GM19035 (cell line): ENCODE results near the gene AURKB.
"Not testable (repeated sequence)": the region's sequence is repeated elsewhere in the genome, so short reads cannot be mapped to it uniquely, and the experiment has no call there.

ENCODE experiments used
- ATAC-seq: cut with Tn5 transposase; IDR thresholded peaks from one replicate; pipeline ENCODE4 v1.9.1; 2021; ENCODE audit not compliant: unreplicated experiment

AURKB gene

DNA sequence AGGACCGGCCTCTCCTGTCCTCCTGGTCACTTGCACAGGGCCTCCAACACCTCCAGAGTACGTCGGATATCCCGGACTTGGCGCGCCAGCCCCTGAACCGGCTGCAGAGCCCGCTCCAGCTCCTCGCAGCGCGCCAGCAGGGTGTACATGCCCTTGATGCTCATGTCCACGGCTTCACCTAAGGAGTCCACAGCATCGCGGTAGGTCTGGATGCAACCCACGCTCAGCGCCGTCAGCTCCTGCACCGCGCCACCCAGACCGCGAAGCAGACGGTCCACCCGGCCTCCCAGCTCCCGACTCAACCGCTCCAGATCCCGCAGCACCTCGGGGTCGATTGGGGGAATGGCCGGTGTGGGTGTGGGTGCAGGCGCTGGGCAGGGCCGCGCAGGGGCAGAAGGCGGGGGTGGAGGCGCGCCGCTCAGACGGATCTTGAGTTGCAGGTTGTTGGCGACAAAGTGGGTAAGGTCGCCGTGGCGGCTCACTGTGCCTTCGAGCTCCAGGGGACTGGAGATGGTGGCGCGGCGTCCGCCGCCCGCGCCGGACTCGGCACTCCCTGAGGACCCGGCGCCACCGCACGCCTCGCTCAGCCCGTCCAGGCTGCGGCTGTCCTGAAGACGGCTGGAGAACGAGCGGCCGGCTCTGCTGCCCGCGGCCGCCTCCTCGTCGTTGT is 21.2 kb downstream of the AURKB start:
- no peak for ATAC-seq

DNA sequence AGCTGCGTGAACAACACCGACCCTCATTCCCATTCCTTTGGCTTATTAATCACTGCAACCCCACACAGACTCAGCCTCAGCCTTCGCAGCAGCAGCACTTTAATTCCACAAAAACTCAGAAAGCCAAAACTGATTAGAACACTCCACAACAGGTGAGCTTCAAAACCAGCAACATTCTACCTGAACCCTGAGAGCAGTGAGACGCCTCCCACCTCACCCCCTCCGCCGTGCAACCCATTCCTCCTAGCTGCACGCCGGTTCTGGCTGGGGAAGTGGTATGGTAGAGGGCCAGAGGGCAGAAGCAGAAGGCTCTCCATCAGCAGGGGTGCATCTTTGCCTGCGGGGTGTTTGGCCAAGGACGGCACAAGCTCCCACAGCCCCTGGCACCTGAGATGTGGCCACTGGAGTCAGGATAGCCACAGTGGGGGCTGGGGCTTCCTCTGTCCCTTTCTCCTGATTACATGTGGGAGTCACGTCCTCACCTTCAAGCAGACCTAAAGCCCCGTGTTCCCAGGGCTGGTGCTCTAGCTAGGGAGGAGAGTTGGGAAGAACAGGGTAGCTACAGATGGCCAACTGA is 22.0 kb downstream of the AURKB start:
- ATAC-seq, result no peak

DNA sequence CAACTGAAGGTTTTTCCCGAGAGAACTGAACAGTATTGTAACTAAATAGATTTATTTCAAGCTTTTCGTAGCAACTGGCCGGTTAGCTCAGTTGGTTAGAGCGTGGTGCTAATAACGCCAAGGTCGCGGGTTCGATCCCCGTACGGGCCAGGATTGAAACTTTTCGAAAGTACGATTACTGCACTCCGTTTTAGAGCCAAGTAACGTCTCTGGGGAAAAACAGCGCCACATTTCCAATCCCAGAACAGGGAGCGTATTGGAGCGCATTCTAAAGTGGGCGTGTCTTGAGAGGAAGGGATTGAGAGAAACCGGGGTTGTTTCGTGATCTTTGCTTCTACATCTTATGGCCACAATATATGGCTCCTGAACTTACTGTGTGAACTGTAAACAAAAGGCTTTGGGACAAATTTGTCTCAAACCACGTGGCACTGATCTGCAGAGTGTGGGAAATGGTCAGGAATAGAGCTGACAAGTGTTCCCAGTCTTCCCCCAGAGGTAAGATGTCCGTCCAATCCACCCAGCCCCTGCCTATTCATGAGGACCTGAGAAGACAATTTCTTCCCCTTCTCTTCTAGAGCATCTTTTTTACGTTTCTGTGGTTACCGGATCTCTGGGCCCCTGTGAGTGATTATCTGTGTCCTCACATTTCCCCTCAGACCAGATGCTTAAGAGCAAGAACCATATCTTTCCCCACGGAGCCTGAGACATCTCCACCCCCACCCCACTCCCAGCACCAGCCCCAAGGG is 22.7 kb downstream of the AURKB start:
- ATAC-seq, result no peak

DNA sequence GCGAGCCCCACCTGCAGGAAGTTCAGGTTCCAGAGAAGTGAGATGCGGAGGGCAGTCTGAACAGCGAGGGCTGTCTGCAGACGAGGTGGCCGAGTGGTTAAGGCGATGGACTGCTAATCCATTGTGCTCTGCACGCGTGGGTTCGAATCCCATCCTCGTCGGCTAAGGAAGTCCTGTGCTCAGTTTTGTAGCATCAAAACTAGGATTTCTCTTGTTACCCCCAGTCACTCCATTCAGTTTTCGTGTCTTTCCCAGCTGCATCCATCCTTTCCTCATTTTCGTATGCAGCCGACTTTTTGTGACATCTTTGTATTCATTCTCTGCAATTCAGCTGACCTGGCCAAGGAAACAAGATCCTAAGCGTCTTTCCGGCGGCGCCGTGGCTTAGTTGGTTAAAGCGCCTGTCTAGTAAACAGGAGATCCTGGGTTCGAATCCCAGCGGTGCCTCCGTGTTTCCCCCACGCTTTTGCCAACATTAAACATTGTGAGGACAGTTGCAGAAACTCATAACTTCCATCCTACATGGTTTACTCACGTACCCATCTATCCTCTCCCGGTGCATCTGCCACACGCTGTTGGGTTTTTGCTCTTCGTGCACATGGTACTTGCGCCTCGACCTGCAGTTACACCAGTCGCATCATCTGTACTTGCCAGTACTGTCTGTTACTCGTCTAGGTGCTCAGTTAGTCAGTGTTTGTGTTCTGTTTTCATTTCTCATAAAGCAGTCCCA is 23.4 kb downstream of the AURKB start:
- ATAC-seq, result no peak

DNA sequence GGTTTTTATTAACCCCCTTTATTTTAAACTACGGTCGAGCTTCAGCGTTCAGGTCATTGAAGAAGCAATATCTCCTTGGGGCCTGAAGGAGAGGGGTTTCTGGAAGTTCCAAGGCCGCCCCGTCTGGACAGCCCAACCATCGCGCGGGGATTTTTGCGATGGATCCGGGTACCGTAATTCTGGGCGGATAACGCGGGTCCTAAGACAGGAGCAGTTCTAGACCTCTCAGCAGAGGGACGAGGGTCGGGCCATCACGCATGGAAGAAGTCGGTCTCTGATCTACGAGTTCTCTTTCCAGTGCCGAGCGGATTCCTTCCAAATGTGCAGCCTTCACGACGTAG is 24.0 kb downstream of the AURKB start:
- ATAC-seq, result no peak

DNA sequence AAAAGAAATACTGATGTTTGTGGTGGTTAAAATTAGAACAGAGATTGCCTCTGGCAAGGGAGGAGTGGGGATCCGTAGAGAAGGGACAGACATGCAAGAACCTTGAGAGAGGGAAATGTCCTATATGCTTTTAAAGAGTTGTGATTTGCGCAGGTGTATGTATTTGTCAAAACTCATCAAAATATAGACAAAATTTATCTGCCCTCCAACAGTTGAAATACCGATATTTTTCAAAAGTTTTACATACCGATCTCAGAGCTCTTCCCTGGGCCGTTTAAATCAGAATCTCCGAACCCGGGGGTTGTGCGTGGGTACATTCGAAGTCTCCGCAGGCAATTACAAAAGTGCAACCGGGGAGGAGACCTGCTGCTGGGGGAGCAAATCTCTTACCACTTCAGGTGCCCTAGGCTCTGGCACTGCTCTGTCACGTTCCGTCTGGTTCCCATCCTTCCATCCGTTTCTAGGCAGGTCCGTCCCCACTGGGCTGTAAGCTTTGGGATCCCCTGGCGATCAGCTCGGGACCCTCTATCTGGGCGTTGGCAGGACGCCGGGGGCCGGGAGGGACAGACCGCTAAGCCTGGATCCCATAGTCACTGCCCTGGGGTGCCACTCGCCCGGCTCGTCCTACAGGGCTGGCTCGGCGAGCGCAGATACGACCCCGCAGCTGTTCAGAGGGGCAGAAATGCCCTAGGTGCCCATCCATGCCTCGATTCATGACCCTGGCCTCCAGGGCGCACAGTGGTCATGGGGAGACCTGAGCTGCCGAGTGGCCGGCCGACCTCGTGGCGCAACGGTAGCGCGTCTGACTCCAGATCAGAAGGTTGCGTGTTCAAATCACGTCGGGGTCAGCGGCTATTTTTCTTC is 24.6 kb downstream of the AURKB start:
- ATAC-seq, result no peak

DNA sequence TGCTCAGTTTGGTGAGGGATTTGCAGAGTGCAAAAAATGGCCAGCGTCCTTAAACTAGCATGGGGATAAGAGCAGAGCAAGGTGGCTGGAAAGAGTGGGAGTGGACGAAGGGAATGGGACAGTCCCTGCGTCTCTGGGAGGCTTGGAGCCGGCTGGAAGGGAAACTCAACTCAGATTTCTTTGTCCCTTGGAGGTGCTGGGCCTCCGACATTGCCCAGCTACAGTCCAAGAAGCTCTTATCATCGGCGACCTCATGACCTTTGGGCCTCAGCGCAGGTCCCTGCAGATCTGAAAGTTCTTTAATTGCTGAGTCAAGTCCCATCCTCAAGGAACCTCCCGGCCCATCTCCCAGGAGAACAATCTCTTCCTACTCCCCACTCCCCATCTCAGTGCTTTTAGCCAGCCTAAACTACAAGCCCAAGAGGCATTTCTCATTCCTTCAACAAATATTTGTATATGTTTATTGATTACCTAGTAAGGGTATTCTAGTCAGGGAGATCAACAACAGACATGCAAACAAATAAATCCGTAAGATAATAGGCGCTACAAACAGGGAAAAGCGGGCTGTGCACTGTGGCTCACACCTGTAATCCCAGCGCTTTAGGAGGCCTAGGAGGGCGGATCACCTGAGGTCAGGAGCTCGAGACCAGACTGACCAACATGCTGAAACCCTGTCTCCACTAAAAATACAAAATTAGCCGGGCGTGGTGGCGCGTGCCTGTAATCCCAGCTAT is 33.2 kb downstream of the AURKB start:
- ATAC-seq, result no peak

DNA sequence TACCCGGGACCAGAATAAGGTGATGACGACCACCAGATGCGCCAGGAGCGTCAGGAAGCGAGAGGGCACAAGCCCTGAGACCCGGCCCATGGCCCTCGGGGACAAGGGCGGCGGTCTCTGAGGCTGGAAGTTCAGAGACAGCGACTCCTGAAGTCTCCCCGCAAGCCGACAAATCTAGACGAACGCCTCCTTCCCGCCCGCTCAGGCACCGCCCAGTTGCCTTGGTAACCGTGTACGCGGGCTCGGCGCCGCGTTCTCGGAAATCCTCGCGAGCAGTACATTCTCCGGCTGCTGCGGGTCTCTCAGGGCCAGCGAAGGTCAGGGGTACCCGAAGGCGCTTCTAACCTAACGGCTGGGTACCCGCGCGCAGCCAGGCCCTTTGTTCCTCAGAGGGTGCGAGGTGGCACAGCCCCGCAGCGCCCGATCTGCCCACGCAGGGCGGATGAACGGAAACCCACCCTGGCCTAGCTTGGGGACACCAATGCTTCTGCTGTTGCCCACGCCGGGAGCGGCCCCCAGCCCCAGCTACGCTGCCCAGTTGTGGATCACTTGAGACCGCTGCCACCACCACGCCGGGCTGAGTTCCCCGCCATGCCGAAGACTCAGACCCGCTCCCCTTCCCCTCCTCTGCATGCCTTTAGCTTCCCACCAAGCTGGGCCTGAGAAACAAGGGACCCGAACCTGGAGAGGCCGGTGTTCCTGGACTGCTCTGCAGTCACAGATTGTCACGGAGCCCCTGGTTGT is 34.0 kb downstream of the AURKB start, which contains the start of gene TMEM107:
Gene TMEM107, minus strand, starts transcription at position 184 of the 744 bp plus-strand sequence. Its CDS starts 94 bp downstream, at position 90.
- no peak for ATAC-seq

DNA sequence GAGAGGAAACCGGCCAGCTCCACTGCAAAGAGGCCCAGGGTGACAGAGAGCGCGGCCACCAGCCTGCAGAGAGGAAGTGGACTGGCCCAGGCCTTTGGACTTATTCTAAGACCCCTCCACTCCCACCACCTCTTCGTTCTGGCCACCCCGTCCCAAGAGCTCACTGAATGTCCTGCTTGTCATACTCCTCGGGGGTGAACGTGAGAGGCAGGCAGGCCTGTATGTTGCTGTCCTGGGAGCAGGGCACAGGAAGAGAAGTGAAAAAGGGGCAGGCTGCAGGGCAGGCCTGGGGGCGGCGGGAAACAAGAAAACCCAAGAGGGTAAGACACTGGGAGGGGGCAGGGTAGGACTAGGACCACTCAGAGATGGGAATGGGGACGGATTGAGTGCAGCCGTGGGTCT is 34.6 kb downstream of the AURKB start:
- ATAC-seq, result no peak

DNA sequence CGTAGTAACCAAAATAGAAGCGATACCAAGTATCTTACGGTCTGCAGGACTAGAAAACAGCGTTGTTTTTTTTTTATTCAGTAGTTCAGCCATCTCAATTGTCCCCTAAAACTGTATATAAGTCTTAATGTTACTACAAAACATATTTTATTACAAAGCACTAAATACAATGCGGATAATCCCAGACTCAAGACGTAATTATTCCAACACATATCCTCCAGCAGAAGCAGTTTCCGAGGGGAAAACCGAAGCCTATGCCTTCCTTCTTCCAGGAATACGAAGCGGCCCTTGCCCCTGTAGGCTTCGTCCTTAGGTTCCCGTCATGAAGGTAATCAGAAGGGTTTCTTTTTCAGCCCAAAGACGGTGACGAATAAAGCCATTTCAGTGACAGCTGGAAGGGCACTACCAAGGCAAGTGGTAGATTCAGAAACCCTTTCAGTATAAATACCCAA is 36.5 kb downstream of the AURKB start:
- ATAC-seq, result no peak

DNA sequence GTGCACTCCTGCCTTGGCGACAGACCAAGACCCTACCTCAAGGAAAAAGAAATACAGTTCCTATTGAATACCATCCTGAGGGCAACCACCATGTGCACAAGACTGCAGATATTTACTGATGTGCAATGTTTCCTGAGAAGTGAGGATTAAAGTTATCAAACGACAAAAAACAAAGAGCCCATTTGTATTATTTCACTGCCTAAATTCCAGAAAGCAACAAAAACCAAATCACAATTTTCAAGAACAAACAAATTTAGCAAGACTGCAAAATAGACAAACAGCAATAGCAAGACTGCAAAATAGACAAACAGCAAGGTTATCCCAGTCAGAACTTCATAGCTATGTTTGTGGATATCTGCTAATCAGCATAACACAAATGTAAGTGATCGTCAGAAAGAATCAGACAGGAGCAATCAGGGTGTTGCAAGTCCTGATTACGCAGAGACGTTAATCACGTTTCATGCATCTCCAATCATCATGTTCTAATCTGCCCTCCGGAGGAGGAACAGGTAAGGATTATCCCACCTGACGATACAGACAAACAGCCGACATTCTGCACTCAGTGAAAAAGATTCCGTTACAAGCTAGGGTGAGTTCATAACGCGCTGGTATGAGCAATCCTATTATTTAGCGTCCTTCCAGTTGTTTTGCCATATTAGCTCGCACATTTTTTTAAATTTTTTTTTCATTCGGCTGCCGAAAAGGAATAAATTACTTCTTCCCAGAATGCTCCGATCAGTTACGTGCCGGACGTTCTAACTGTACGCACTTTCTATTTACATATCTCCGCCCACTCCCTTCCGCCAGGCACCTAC is 37.1 kb downstream of the AURKB start:
- ATAC-seq, result peak; percentile 71

DNA sequence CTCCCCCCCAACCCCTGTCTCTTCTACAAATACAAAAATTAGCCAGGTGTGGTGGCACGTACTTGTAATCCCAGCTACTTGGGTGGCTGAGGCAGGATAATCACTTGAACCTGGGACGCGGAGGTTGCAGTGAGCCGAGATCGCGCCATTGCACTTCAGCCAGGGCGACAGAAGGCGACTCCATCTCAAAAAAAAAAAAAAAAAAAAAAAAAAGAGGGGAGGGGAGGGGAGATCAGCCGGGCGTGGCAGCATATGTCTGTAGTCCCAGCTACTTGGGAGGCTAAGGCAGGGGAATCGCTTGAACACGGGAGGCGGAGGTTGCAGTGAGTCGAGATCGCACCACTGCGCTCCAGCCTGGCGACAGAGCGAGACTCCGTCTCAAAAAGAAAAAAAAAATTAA is 40.2 kb downstream of the AURKB start:
- not testable (repeated sequence) for ATAC-seq

DNA sequence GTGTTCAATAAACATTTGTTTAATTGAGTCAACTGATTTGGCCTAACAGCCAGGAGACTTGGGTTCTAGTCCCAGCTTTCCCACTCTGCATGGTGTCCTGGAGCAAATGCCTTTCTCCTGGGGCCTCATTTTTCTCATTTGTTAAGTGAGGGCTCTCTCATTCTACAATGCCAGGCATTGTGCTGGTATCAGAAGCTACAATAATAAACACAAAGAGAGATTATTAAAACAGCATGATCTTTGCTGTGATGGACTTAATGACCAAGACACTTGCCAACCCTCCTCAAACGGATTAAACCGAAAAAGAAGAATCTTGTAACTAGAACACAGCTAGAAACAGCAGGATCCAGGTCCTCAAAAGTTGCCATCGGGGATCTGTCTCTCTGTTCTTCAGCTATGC is 42.8 kb downstream of the AURKB start:
- ATAC-seq, result no peak

DNA sequence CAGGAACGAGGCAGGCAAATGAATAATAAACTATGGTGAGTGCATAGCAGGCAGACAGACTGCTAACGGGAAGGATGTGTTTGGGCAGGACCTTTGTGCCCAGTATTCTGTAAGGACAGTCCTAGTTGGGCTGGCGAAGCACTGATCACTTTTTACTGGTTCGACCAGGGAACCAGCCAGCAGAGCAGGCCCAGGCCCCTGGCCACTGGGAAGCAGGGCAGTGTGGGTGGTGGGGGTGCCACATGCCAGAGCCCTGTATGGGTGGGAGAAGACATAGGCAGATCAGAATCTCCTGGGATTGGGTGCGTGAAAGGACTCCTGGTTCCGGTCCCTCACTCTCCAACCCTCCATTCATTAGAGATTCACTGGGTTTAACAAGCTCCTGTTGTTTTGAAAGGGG is 43.6 kb downstream of the AURKB start:
- ATAC-seq, result no peak

DNA sequence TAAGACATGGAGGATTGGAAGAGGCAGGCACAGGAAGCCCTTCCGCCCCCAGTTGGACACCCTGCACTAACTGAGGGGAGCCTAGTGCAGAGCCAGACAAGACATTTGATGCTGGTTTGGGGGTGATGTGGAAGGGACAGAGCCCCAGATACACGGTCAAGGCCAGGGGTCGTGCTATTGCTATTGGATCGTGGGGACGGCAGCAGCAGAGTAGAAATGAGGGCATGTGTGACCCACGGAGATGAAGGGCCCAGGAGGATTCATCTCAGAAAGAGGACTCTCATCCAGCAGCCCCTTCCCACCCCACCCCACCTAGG is 45.6 kb downstream of the AURKB start:
- no peak for ATAC-seq

DNA sequence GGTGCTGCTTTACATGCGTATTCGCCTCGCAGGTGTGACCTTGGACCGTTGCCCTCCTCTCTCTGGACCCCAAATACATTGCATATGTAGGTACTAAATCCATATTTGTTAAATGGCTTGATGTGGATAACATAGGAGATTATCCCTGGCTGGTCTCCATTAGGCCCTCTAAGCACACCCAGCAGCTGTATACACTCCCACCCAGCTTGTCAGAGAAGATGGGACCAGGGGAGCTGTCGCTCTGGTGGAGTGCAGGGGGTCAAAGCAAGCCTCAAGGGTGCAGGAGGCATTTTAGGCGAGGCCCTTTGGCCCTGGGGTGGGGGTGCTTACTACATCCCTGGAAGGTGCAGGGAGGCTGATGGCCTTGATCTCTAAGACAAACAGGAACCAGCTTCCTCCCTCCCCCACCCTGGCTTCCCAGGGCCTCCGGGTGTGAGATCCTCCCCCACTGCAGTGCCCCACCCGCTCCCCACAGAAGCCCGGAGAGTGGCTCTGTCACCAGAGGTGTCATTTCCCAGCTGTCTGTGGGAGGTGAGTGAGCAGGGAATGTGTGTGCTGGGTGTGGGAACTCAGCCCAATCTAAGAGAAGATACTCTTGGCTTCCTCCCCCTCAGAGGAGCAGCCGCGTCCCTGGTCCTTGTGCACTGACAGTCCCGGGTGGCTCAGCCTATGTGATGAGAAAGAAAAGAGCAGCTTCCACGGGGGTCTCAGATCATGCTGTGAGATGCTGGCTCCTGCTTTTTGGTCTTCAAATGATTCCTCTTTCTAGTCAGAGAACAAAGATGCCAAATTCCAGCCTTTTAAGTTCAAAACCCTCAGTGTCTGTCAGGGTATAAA is 46.2 kb downstream of the AURKB start:
- ATAC-seq, result no peak
